ENCODE measurements around the gene SCNN1B.
"Not testable (repeated sequence)": the region's sequence is repeated elsewhere in the genome, so short reads cannot be mapped to it uniquely, and the experiment has no call there.

SCNN1B gene

DNA sequence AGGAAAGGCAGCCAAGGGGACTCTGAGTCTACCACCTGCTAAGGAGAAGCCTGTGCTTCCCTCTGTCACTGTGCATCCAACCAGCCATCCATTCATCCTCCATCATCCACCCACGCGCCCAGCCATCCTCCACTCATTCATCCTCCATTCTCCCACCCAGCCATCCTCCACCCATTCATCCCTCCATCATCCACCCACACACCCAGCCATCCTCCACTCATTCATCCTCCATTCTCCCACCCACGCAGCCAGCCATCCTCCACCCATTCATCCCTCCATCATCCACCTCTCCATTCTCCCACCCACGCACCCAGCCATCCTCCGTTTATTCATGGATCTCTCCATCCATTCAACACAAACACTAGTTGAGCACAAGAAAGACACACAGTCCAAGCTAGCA, 76.8 kb downstream of the SCNN1B start:
- no peak for DNase-seq (ENCODE audit: low read depth)
- TF ChIP-seq, protein P1, sequence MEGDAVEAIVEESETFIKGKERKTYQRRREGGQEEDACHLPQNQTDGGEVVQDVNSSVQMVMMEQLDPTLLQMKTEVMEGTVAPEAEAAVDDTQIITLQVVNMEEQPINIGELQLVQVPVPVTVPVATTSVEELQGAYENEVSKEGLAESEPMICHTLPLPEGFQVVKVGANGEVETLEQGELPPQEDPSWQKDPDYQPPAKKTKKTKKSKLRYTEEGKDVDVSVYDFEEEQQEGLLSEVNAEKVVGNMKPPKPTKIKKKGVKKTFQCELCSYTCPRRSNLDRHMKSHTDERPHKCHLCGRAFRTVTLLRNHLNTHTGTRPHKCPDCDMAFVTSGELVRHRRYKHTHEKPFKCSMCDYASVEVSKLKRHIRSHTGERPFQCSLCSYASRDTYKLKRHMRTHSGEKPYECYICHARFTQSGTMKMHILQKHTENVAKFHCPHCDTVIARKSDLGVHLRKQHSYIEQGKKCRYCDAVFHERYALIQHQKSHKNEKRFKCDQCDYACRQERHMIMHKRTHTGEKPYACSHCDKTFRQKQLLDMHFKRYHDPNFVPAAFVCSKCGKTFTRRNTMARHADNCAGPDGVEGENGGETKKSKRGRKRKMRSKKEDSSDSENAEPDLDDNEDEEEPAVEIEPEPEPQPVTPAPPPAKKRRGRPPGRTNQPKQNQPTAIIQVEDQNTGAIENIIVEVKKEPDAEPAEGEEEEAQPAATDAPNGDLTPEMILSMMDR (conservative IDR thresholded peaks at IDR 0.05; ENCODE audit: low read depth, low read length), result no peak
- no peak overlapping the region for H3K4me3 ChIP-seq (ENCODE audit: low read depth, low read length)

- TF ChIP-seq, protein P1 (conservative IDR thresholded peaks at IDR 0.05; ENCODE audit: low read depth, low read length), result no peak
- no peak for DNase-seq (ENCODE audit: low read depth)
- H3K4me3 ChIP-seq (ENCODE audit: low read depth, low read length), result no peak overlapping the region
These were observed 77.6 kb downstream of the SCNN1B start for GRCh38 chr16:23379707-23380106.

GRCh38 chr16:23380501-23380951, 78.4 kb downstream of the SCNN1B start:
- no peak overlapping the region for H3K4me3 ChIP-seq (ENCODE audit: low read depth, low read length)
- DNase-seq (ENCODE audit: low read depth), result no peak
- TF ChIP-seq, protein P1 (conservative IDR thresholded peaks at IDR 0.05; ENCODE audit: low read depth, low read length), result no peak

GRCh38 chr16:23381702-23382101, 79.6 kb downstream of the SCNN1B start:
- not testable (repeated sequence) for DNase-seq (ENCODE audit: low read depth); H3K4me3 ChIP-seq (ENCODE audit: low read depth, low read length)

DNA sequence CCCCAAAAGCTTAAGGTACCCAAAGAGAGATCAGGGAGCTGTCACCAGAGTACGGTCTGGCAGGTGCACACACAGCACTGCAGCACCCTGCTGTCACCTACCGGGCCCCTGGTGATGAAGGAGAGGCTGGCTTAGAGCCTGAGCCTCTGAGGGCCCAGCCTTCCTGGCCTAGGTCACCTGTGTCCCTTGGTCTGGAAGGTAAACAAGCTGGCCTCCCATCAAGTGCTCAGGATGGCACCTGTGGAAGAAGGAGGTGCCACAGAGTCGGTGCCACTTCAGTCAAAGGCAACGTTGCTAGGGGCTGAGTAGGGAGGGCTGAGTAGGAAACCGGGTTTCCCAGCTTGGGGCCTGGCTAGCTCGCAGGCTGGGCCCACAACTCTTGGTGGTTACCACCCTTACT, 80.2 kb downstream of the SCNN1B start:
- TF ChIP-seq, protein P1 (conservative IDR thresholded peaks at IDR 0.05; ENCODE audit: low read depth, low read length), result no peak
- DNase-seq (ENCODE audit: low read depth), result no peak

DNA sequence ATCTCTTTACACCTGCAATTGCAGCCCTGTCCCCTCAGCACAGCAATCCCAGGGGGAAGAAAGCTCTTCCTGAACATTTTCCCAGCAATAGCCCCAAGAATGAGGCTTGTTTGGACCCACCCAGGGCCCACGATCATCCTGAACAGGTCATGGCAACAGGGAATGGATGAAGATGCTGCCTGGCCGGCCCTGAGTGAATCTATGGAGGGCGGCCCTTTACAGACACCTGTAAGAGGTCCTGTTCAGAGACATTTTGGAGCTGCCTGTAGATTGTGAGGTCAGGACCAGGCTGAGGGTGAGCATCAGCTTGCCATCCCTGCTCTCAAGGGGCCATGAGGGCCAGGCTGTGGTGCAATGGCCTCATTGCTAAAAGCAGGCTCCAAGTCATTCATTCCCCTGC, 81.8 kb downstream of the SCNN1B start:
- TF ChIP-seq, protein P1 (conservative IDR thresholded peaks at IDR 0.05; ENCODE audit: low read depth, low read length), result no peak
- H3K4me3 ChIP-seq (ENCODE audit: low read depth, low read length), result no peak overlapping the region
- no peak for DNase-seq (ENCODE audit: low read depth)

More for the DNA sequence above, 80.2 kb downstream of the SCNN1B start:
- H3K4me3 ChIP-seq (ENCODE audit: low read depth, low read length), result no peak overlapping the region

DNA sequence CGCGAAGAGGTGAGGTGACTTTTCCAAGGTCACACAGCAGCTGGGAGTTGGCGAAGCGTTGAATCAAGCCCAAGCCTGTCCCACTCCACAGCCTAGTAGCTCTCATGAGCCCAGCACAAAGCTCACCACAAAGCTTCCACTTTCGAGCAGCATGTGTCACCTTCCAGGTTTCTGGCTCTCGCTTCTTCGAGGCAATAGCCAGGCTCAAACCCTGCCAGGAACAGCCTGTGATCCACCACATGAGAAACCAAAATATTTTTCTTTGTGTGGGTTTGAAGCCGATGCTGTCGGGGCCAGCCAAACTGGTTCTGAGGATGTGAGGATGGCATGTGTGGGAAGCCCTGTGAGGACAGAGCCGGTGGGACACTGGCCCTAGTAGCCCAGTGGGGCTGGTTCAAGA, 82.8 kb downstream of the SCNN1B start:
- TF ChIP-seq, protein P1 (conservative IDR thresholded peaks at IDR 0.05; ENCODE audit: low read depth, low read length), result no peak
- no peak for DNase-seq (ENCODE audit: low read depth)
- no peak overlapping the region for H3K4me3 ChIP-seq (ENCODE audit: low read depth, low read length)

DNA sequence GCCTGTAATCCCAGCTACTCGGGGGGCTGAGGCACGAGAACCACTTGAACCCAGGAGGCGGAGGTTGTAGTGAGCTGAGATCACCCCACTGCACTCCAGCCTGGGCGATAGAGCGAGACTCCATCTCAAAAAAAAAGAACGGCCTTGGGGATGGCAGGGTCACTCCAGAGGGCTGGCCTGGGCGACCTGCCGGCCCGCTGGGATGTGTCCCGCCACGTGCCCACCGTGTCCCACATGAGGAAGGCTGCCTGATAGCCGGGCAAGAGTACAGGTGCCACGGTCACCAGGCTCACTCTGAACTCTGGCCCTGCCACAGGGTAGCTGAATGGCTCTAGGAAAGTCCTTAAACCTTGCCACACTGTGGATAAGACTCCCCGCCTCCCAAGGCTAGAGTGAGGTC, 83.3 kb downstream of the SCNN1B start:
- no peak for DNase-seq (ENCODE audit: low read depth)
- H3K4me3 ChIP-seq (ENCODE audit: low read depth, low read length), result no peak overlapping the region
- TF ChIP-seq, protein P1 (conservative IDR thresholded peaks at IDR 0.05; ENCODE audit: low read depth, low read length), result no peak
